ENCODE measurements around the gene SLC25A15.
"Not testable (repeated sequence)": the region's sequence is repeated elsewhere in the genome, so short reads cannot be mapped to it uniquely, and the experiment has no call there.

Gene SLC25A15

DNA sequence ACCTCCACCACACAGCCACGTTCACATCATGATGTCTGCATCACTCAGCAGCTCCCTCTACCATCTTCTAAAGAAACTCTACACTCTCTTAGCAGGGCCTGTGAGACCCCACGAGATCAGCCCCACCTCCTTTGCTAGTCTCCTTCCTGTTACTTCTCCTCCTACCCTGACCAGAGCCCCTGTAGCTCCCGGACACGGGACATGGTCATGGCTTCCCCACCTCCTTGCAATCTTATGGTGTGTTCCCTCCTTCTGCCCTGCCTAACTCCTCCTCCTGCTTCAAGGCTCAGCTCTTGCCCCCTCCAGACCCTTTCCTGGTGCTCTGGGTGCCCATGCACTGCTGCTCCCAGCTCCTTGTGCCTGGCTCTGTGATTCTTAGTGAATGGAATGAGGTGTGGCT, 10.4 kb upstream of the SLC25A15 start:
- intact Hi-C loops (cut with DNase I) = no loop called here
- peak in 1 of 42 donors; percentile 22 for DNase-seq

DNA sequence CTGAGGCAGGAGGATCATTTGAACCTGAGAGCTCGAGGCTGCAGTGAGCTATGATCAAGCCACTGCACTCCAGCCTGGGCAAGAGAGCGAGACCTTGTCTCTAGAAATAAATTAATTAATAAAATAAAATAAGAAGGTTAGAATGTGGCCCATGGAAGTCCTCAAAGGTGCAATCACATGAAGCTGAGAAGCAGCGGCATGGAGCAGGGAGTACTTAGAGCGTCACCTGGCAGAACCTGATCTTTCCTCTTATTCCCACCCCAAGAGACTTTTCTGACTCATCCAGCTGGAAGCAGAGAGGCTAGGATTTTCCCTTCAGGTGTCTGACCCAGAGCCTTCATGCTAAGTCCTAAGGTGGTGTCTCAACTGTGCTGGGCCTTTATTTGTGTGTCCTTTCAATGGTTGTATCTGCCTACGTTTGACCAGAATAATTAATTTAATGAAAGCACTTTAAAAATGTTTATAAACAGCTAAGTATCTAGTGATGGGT, 9.6 kb upstream of the SLC25A15 start:
- peak in 2 of 42 donors; percentile 13 to 23 for DNase-seq
- intact Hi-C loops (cut with DNase I) = no loop called here

GRCh38 chr13:40780822-40781401, 8.5 kb upstream of the SLC25A15 start:
- intact Hi-C loops (cut with DNase I) = no loop called here
- no peak for DNase-seq

DNA sequence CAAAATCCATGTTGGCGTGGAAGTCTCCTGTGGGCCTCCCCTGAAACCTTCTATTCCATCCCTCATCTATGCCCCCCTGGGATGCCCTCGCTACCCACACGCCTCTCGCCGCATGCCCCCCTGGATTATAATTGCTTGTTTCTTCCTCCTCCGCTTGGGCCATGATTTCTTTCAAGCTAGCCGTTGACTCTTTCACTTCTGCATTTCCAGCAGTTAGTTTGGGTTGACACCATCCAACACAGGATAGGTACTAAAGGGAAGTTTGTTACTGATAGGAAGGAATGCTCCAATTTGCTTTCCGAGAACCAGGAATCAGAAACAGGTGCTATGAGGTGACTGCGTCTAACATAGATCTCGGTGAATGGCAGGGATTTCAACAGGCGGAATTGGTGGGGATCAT, 7.7 kb upstream of the SLC25A15 start:
- DNase-seq = no peak
- intact Hi-C loops (cut with DNase I) = no loop called here

DNA sequence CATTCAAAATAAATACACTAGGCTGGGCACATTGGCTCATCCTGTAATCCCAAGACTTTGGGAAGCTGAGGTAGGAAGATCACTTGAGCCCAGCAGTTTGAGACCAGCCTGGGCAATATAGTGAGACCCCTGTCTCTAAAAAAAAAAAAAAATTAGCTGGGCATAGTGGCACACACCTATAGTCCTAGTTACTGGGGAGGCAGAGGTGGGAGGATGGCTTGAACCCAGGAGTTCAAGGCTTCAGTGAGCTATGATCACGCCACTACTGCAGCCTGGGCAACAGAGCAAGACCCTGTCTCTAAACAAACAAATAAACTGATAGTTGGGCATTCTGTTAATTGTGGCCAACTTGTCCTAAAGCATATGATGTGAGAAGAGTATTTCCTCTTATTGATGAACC, 6.4 kb upstream of the SLC25A15 start:
- DNase-seq; intact Hi-C loops (cut with DNase I): not testable (repeated sequence)

GRCh38 chr13:40784540-40784939, 4.9 kb upstream of the SLC25A15 start:
- intact Hi-C loops (cut with DNase I) = no loop called here
- DNase-seq = no peak

DNA sequence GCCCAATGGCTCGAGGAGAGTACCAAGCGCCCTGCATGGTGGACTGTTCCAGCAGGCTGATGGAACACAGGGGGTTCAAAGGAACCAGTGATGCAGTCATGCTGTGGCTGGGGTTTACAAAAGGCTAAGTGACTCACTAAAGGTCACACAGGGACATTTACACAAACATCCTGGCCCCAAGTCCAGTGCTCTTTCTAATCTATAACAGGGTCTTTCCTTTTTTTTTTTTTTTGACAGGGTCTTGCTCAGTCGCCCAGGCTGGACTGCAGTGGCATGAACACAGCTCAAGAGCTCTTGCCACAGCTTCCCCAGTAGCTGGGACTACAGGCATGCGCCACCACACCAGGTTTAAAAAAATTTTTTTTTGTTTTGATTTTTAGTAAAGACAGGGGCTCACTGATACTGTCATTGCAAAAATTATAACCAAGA, 2.8 kb upstream of the SLC25A15 start:
- intact Hi-C loops (cut with DNase I) = no loop called here
- DNase-seq = no peak

DNA sequence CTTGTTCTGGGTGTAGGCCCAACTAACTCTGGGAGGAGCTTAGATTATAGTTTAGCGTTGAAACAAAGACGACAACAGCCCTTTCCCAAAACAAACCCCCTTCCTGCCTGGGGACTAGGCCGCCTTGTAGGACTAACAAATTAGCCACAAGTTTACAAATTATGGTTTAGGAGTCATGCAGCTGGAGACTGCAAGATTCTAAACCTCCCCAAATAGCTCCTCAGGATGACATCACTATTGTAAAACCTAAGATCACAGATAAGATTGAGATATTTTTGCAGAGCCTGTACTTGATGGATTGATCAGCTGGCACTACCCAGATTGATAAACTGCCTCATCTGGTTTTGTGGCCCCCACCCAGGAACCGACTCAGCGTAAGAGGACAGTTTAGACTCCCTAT, 2.3 kb upstream of the SLC25A15 start:
- intact Hi-C loops (cut with DNase I) = no loop called here
- no peak for DNase-seq

GRCh38 chr13:40788540-40789274, 704 bp upstream of the SLC25A15 start:
- DNase-seq; intact Hi-C loops (cut with DNase I): not testable (repeated sequence)

GRCh38 chr13:40790154-40790616, 774 bp downstream of the SLC25A15 start:
- no peak for DNase-seq
- intact Hi-C loops (cut with DNase I) = no loop called here

DNA sequence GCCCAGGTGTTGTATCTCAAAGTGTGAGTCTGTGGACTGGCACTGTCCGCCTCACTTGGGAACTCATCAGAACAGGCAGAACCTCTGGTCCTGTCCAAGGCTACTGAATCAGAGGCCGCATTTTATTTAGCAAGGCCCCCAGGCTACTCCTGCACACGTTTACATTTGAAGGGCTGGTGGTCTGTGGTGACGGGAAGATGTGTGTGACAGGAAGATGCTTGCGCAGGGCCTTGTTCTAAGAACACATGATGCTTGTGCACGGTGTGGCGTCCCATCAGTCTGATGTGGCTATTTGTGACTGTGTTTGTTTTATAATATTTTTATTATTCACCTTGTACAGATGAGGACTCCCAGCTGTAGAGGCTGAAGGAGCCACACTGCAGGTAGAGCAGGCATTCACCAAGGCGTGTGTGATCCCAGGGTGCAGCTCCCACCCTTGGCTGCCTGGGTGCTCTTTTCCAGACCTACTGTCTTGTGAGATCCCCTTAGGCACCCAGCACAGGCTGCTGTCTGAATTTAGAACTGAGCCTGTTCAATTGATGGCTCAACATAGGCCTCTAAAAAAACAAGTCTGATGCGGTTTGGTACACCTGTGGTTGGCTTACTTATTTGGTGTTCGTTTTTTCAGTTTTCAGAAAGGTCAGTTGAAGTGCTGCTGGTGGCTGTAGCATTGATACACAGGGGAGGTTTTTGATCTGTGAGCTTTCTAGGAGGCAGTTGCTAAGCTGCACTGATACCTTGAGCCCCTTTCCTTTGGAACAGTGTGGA, 3.1 kb downstream of the SLC25A15 start:
- intact Hi-C loops (cut with DNase I) = no loop called here
- DNase-seq = no peak

DNA sequence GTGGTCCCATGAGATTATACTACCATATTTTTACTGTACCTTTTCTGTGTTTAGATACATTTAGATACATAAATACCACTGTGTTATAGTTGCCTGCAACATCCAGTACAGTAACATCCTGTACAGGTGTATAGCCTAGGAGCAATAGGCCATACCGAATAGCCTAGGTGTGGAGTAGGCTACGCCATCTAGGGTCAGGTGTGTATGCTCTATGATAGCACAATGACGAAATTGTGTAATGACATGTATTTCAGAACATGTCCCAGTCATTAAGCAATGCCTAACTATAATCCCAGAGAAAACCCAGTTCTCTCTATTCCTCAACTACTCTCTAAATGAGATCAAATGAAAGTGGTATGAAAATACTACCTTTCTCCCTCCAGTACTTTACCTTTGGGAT, 3.9 kb downstream of the SLC25A15 start:
- intact Hi-C loops (cut with DNase I) = no loop called here
- DNase-seq = no peak

- intact Hi-C loops (cut with DNase I) = no loop called here
- no peak for DNase-seq
These were observed 5.3 kb downstream of the SLC25A15 start for GRCh38 chr13:40794414-40795368.

DNA sequence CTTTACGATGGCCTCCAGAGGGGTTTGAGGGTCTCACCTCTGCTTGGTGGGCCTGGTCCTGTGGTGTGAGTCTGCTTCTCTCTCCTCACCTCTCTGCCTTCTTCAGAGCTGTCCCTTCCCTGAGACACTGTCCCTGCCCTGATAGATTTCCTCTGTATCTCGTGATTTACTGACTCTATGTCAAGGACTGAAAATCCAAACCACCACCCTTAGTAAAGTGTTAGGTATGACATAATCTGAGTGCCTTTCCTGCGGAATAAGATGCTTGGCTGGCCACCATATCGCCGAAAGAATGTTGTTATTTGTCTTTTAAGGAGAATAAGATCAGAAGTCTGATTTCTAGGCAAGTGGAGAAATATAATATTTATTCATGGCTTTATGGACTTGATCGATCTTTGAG, 7.2 kb downstream of the SLC25A15 start:
- intact Hi-C loops (cut with DNase I) = no loop called here
- DNase-seq = no peak

- no peak for DNase-seq
- intact Hi-C loops (cut with DNase I) = no loop called here
These were observed 9.0 kb downstream of the SLC25A15 start for GRCh38 chr13:40798380-40798779.

DNA sequence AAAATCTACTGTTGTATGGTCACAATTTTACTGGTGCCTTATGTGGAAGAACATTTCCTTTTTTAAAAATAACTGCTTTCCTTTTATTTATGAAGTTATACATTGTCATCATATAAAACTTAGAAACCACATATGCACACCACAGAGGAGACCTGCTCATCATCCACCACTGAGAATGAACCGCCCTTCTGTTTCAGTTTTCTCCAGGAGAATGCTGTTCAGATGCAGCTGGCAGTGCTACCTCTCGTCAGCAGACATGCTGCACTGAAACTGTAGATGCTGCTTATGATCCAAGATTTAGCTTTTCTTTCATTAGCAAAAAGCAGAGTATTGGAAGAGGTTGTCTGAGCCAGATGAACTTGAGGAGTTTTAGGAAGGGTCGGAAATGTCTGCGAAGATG, 10.1 kb downstream of the SLC25A15 start:
- intact Hi-C loops (cut with DNase I) = no loop called here

GRCh38 chr13:40800559-40800958, 11.1 kb downstream of the SLC25A15 start:
- DNase-seq = no peak
- intact Hi-C loops (cut with DNase I) = no loop called here

More for the DNA sequence above, 10.1 kb downstream of the SLC25A15 start:
- no peak for DNase-seq

- intact Hi-C loops (cut with DNase I) = no loop called here
- DNase-seq = no peak
These were observed 12.1 kb downstream of the SLC25A15 start for GRCh38 chr13:40801255-40802217.
